SIG-M5 treated with dmso at 0.1 percent for 504 hours (cell line): ENCODE measurements around the gene JUP.
"Not testable (repeated sequence)": the region's sequence is repeated elsewhere in the genome, so short reads cannot be mapped to it uniquely, and the experiment has no call there.

Source experiments
- DNase-seq: peaks from one replicate; lab custom pipeline; 2025; ENCODE audit not compliant: unreplicated experiment; lab: John Stamatoyannopoulos, UW

Gene JUP

GRCh38 chr17:41781404-41782110 lies 5.0 kb downstream of the JUP start:
- DNase-seq, result no peak

- DNase-seq, result no peak
Measured at GRCh38 chr17:41779954-41780353, 6.6 kb downstream of the JUP start.

GRCh38 chr17:41777574-41778188 lies 8.8 kb downstream of the JUP start:
- no peak for DNase-seq

- no peak for DNase-seq
Measured at GRCh38 chr17:41777157-41777573, 9.3 kb downstream of the JUP start.

- DNase-seq, result not testable (repeated sequence)
Measured at GRCh38 chr17:41776262-41776900, 10.1 kb downstream of the JUP start.

- DNase-seq, result no peak
Measured at GRCh38 chr17:41775394-41776226, 10.9 kb downstream of the JUP start.

DNA sequence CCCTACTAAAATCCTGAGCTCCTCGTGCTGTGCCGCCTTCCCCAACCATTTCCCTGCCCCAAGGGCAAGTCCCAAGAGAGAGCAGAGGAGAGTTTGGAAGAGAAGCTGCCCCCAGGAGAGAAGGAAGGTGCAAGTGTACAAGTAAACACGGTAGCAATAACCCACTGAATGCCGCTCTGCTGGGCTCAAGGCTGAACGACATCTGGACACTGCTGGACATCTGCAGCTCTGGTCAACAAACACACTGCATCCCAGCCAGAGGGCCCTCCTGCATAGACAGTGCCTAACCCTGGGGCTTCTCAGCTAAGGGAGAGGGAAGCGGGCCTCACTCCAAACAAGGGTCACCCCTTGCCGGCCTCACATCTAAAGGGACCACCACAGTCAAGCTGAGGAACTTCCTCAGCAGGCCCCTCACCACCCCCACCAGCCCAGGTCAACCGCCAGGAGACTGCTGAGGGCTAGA lies 12.7 kb downstream of the JUP start:
- no peak for DNase-seq

DNA sequence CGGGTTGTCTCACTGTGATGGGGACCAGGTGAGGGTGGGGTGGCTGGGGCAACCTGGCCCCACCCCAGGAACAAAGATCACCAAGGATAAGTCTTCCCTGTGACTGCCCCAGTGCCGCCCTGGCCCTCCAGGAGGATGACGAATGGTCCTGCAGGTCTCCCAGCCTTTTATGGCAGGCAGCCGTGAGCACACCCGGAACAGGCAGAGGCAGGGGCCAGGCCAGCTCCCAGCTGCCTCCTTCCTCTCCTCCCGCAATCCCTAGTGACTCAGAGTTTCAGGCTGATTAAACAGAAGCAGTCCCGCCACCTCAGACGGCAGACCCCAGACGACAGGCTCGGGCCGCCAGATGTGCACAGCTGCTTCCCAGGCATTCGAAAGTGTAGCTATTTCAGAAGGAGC lies 13.3 kb downstream of the JUP start:
- peak; percentile 65 for DNase-seq

GRCh38 chr17:41772586-41773189 lies 13.8 kb downstream of the JUP start:
- DNase-seq, result no peak

DNA sequence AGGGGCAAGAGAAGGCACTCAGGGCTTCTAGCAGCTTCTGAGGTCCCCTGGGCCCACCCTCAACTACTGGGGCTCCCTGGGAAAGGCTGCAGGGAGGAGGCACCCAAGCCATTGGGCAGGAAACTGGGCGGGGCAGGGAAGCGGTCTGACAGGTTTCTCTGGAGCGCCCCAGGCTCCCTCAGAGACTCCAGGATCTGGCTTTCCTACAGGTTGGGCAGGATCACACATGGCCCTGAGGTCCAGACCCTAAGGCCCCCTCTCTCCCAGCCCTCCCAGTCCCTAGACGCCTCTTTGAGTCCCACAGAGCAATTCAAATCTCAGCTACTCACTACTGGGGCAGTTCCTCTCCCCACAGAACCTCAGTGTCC lies 14.3 kb downstream of the JUP start:
- peak; percentile 27 for DNase-seq

DNA sequence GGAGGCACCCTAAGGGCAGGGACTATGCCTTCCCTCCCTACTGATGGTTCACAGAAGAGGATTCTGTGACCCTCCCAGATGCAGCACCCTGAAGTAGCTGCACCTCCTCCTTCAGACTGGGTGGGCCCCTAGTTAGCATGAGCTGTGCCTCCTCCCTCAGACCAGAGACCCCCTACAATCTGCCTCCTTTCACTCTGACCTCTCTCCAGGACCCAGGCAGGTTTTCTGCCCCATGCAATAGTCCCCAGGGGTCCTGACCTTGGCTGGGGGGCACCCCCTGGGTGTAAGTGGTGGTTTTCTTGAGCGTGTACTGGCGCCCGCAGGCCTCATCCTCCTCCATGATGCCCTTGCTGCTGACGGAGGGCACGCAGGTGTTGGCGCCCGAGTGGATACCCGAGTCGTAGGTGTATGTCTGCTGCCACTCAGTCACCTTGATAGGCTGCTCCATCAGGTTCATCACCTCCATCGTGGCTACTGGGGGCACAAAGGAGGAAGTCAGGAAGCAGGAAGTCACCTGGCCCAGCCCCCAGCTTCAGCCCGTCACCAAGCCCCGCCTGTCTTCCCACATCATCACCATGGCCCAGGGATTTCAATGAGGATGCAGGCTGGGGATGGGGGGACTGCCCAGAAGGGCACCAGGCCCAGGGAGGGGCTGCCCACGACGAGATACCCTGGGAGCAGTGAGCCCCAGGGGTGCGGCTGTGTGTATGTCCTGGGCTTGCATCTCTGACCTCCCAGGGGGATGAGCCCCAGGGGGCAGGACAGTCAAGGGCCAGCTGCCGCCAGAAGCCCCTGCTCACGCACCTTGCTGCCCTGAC lies 14.9 kb downstream of the JUP start:
- DNase-seq, result no peak

DNA sequence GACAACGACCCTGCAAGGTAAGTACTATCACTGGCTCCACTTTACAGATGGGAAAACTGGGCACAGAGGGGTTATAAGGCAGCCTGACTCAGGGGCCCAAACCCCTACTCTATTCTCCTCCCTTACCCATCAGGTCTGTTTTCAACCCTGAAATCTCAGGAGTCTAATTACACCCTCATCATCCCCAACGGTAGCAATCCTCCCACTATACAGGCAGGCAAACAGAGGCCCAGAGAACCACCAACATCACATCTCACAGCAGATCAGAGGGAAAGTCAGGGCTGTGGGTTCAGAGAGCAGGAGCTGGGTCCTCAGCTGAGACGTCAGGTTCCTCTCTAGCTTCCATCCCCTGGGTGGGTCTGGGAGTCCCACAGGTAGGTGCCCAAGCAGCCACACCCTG lies 16.5 kb downstream of the JUP start:
- no peak for DNase-seq

DNA sequence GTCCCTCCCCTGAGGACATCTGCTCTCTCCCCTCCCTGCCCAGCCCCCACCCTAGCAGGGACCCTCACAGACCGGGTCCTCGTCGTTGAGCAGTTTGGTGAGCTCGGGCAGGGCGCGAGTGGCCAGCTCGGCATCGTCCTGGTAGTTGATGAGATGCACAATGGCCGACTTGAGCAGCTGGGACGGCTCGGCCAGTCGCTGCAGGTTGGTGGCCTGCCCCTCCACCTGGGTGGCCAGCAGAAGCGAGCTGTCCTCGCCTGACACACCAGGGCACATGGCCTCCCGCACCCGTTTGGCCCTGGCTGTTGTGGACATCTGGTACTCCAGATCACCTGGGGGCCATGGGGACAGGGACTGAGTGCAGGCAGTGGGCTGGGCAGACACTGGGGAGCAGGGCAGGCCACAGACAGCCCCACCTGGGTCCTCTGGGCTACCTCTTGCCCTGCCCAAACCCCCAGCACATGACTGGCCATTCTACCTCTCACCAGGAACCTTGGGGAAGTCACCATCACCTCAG lies 17.1 kb downstream of the JUP start:
- no peak for DNase-seq

DNA sequence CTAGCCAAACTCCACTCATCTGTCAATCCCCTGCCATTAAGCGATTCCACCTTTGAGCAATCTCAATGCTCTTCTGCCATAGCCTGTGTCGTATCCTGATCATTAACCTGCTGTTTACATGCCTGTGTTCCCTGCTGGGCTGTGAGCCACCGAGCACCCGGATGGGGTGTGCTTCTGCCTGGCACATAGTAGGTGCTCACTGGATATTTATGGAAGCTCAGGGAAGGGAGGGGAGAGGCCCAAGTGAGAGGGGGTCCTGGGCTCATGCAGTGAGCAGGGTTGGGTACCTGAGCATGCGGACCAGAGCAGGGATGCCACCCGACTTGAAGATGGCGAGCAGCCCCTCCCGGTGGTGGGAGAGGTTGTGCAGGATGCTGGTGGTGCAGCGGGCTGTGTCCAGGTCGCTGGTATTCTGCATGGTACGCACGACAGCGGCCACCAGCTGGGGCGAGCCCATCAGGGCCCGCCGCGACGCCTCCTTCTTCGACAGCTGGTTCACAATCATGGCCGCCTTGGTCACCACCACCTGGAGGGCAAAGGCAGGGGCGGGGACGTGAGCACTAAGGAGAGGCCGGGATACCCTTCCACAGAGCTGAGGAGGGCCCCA lies 17.7 kb downstream of the JUP start:
- DNase-seq, result no peak

DNA sequence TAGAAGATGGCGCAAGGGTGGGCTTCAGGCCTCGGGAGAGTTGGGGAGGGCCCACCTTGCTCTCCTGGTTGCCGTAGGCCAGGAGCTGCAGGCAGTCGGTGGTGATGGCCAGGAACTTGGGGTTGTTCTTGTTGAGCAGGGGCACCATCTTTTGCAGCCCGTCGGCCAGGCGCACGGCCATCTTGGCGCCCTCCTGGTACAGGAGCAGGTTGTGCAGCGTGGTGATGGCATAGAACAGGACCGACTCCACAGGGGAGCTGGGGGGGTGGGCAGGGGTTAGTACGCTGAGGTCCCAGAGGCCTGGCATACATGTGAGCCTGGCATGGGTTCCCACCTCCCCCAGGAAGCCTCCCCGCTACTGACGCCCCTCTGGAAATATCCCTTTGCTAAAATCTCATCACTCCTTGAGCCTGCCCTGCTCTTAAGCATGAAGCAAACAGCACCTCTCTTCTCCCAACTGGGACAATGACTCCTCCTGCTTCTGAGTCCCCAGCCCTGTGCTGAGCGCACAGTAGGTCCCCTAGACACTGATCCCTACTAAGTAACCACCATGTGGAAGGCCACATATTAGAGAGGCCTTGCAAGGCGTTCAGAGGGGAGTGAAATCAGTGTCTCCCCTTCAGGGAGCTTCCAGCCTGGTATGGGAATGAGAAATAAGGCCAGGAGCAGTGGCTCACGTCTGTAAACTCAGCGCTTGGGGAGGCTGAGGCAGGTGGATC lies 19.0 kb downstream of the JUP start:
- DNase-seq, result no peak

DNA sequence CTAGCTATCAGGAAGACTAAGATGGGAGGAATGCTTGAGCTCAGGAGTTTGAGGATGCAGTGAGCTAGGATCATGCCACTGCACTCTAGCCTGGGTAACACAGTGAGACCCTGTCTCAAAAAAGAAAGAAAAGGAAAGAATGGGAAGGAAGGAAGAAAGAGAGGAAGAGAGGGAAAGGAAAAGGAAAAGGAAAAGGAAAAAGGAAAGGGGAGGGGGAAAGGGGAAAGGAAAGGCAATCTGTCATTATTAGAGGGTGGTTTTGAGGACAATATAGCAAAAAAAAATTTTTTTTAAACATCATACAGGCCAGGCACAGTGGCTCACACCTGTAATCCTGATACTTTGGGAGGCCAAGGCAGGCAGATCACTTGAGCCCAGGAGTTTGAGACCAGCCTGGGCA lies 20.4 kb downstream of the JUP start:
- no peak for DNase-seq

GRCh38 chr17:41763327-41763726 lies 23.2 kb downstream of the JUP start:
- DNase-seq, result no peak

DNA sequence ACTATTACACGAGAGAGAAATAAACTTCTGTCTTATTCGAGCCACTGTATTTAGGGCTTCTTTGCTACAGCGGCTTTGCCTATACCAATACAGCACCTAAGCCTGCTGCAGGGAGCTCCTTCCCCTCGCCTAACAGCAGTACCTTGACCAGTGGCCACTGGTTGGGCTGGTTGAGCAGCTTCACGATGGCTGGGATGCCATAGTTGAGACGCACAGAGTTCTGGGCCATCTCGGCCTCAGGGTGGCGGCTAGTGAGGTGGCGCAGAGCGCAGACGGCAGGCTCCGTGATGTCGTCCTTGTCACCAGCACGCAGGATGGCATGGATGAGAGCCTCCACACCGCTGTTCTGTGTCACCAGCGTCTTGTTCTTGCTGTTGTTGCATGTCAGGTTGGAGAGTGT lies 23.7 kb downstream of the JUP start:
- no peak for DNase-seq

DNA sequence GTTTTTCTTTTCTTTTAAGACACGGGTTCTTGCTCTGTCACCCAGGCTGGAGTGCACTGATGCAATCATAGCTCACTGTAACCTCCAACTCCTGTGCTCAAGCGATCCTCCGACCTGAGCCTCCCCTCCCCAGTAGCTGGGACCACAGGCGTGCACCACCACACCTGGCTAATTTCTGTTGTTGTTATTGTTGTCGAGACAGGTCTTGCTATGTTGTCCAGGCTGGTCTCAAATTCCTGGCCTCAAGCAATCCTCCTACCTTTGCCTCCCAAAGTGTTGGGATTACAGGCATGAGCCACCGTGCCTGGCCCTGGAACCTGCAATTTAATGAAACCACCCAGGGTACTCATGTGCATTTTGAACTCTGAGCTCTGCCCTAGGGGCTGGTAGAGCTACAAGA lies 24.1 kb downstream of the JUP start:
- no peak for DNase-seq
